ENCODE data around the gene BRD7. TPM values are rescaled to one million over a fixed set of nuclear protein-coding genes. Genes with fewer than 3 reads are reported as not detected.

BRD7 gene
- total and polyA plus RNA-seq, 2 of the 4 experiments (the other 2 are of a cell fraction), result 24.8 to 29.9 TPM

GRCh38 chr16:50401355-50401754 is 32.6 kb upstream of the BRD7 start:
- no peak overlapping the region for H2BK20ac ChIP-seq (ENCODE audit: low read depth, low read length)
- H3K4ac ChIP-seq (ENCODE audit: low read depth, low read length), result no peak overlapping the region
- dilution Hi-C loops (cut with HindIII; ENCODE audit: low sequenced_read_pairs, unreplicated experiment), result no loop called here
- H2BK15ac ChIP-seq (ENCODE audit: low read depth, low read length), result no peak overlapping the region
- no peak overlapping the region for H3K27ac ChIP-seq (ENCODE audit: insufficient read depth, low read length)
- no peak overlapping the region for H2BK120ac ChIP-seq (ENCODE audit: low read depth, low read length)
- H3K14ac ChIP-seq (replicated peaks; ENCODE audit: low read depth, low read length), result no peak overlapping the region
- no peak overlapping the region for H2AK9ac ChIP-seq (replicated peaks; ENCODE audit: low read depth, low read length, poor library complexity)
- WGBS, 2 experiments (ENCODE audit: extremely low coverage in 2 of 2, insufficient read length in 1 of 2), result no CpG with 5 or more reads among the region's 5 CpGs
- ChIA-PET POLR2A (ENCODE audit: unreplicated experiment) (no interaction called here), CTCF (no interaction called here)
- H3K27me3 ChIP-seq (ENCODE audit: control insufficient read depth, insufficient read depth, low read length), result no peaks in the 10 kb centered on the region; the same call in 1 of the 2 replicates
- H2BK5ac ChIP-seq (ENCODE audit: low read depth, low read length, poor library complexity, severe bottlenecking), result no peak overlapping the region
- H3K56ac ChIP-seq (ENCODE audit: extremely low read depth, insufficient read depth, low read length), result no peak overlapping the region
- no peaks in the 10 kb centered on the region for H3K9me3 ChIP-seq (ENCODE audit: control insufficient read depth, insufficient read depth, low read length)
- H3K4me2 ChIP-seq (ENCODE audit: low read depth, low read length), result no peak overlapping the region
- H3K4me1 ChIP-seq (ENCODE audit: control insufficient read depth, insufficient read depth, low read length), result no peaks in the 10 kb centered on the region
- H4K8ac ChIP-seq (ENCODE audit: low read depth in 2 of 2, low read length in 2 of 2), result no peak overlapping the region
- no peak overlapping the region for H3K9ac ChIP-seq (ENCODE audit: low read depth, low read length)
- no TSS peak for BruUV-seq (replicated peaks)
- H2AFZ ChIP-seq (replicated peaks; ENCODE audit: low read length, poor library complexity), result no peak overlapping the region
- no peak overlapping the region for H4K5ac ChIP-seq (ENCODE audit: low read depth, low read length)
- H3K23ac ChIP-seq (ENCODE audit: low read depth, low read length), result no peak overlapping the region
- no peaks in the 10 kb centered on the region for H3K36me3 ChIP-seq (ENCODE audit: control insufficient read depth, insufficient read depth, low read length)
- DNase-seq, result no peak
- no peaks in the 10 kb centered on the region for H3K79me1 ChIP-seq (ENCODE audit: low read depth in 1 of 2, low read length in 2 of 2)
- no peaks in the 10 kb centered on the region for H3K9me1 ChIP-seq (ENCODE audit: insufficient read depth, low read length)
- intact Hi-C loops (cut with micrococcal nuclease), result no loop called here
- H3K4me3 ChIP-seq (ENCODE audit: insufficient read depth, low read depth, low read length), result no peak overlapping the region
- no peak for TF ChIP-seq CEBPB (IDR thresholded peaks at IDR 0.05; ENCODE audit: low read depth, low read length)
- no peaks in the 10 kb centered on the region for H4K20me1 ChIP-seq (ENCODE audit: insufficient read depth, low read length)
- H4K91ac ChIP-seq (ENCODE audit: insufficient read depth, low read depth, low read length), result no peak overlapping the region
- in situ Hi-C loops (cut with MboI; ENCODE audit: low sequenced_read_pairs), result no loop called here
- H2AK5ac ChIP-seq (ENCODE audit: low read depth, low read length), result no peak overlapping the region
- no peak overlapping the region for H3K18ac ChIP-seq (ENCODE audit: low read depth, low read length)
- ATAC-seq (ENCODE audit: low read depth), result no peak

All from IMR-90 (cell line).